ENCODE data around the gene RGS10.
"Not testable (repeated sequence)": the region's sequence is repeated elsewhere in the genome, so short reads cannot be mapped to it uniquely, and the experiment has no call there.

RGS10 gene

GRCh38 chr10:119481781-119482426, 60.6 kb downstream of the RGS10 start:
- H3K4me3 ChIP-seq (ENCODE audit: low read length): no peak overlapping the region
- no peak for DNase-seq (ENCODE audit: low read depth, low spot score)

GRCh38 chr10:119480667-119481066, 61.9 kb downstream of the RGS10 start:
- no peak for DNase-seq (ENCODE audit: low read depth, low spot score)
- H3K4me3 ChIP-seq (ENCODE audit: low read length): no peak overlapping the region

- DNase-seq (ENCODE audit: low read depth, low spot score): no peak
- H3K4me3 ChIP-seq (ENCODE audit: low read length): no peak overlapping the region; the same call in 1 of the 2 replicates
These were observed 63.0 kb downstream of the RGS10 start for GRCh38 chr10:119479532-119479931.

- DNase-seq (ENCODE audit: low read depth, low spot score): peak; percentile 77
- H3K4me3 ChIP-seq (ENCODE audit: low read length): peak overlapping the region; percentile 32
These were observed 63.6 kb downstream of the RGS10 start for GRCh38 chr10:119478811-119479341.

GRCh38 chr10:119478111-119478802, 64.3 kb downstream of the RGS10 start:
- DNase-seq (ENCODE audit: low read depth, low spot score): no peak
- H3K4me3 ChIP-seq (ENCODE audit: low read length): peak overlapping the region; percentile 32; the same call in 1 of the 2 replicates

GRCh38 chr10:119477444-119477843, 65.1 kb downstream of the RGS10 start:
- no peak for DNase-seq (ENCODE audit: low read depth, low spot score)
- no peak overlapping the region for H3K4me3 ChIP-seq (ENCODE audit: low read length)

GRCh38 chr10:119474606-119475005, 67.9 kb downstream of the RGS10 start:
- no peak overlapping the region for H3K4me3 ChIP-seq (ENCODE audit: low read length)
- DNase-seq (ENCODE audit: low read depth, low spot score): no peak

- H3K4me3 ChIP-seq (ENCODE audit: low read length): no peak overlapping the region
- DNase-seq (ENCODE audit: low read depth, low spot score): no peak
These were observed 68.7 kb downstream of the RGS10 start for GRCh38 chr10:119473771-119474170.

GRCh38 chr10:119470920-119471702, 71.4 kb downstream of the RGS10 start:
- DNase-seq (ENCODE audit: low read depth, low spot score): no peak
- H3K4me3 ChIP-seq (ENCODE audit: low read length): no peak overlapping the region

GRCh38 chr10:119469846-119470245, 72.7 kb downstream of the RGS10 start:
- no peak for DNase-seq (ENCODE audit: low read depth, low spot score)
- H3K4me3 ChIP-seq (ENCODE audit: low read length): no peak overlapping the region

- no peak overlapping the region for H3K4me3 ChIP-seq (ENCODE audit: low read length)
- DNase-seq (ENCODE audit: low read depth, low spot score): no peak
These were observed 73.2 kb downstream of the RGS10 start for GRCh38 chr10:119469325-119469707.

- no peak overlapping the region for H3K4me3 ChIP-seq (ENCODE audit: low read length)
- DNase-seq (ENCODE audit: low read depth, low spot score): no peak
These were observed 73.8 kb downstream of the RGS10 start for GRCh38 chr10:119468542-119469324.

GRCh38 chr10:119466655-119467054, 75.9 kb downstream of the RGS10 start:
- no peak for DNase-seq (ENCODE audit: low read depth, low spot score)
- no peak overlapping the region for H3K4me3 ChIP-seq (ENCODE audit: low read length)

GRCh38 chr10:119466076-119466475, 76.4 kb downstream of the RGS10 start:
- H3K4me3 ChIP-seq (ENCODE audit: low read length): no peak overlapping the region
- DNase-seq (ENCODE audit: low read depth, low spot score): no peak

GRCh38 chr10:119465085-119465484, 77.4 kb downstream of the RGS10 start:
- DNase-seq (ENCODE audit: low read depth, low spot score): no peak
- H3K4me3 ChIP-seq (ENCODE audit: low read length): no peak overlapping the region

- not testable (repeated sequence) for H3K4me3 ChIP-seq (ENCODE audit: low read length); DNase-seq (ENCODE audit: low read depth, low spot score)
These were observed 79.3 kb downstream of the RGS10 start for GRCh38 chr10:119463195-119463594.

GRCh38 chr10:119462773-119463172, 79.7 kb downstream of the RGS10 start:
- DNase-seq (ENCODE audit: low read depth, low spot score): no peak

GRCh38 chr10:119461923-119462322, 80.6 kb downstream of the RGS10 start:
- H3K4me3 ChIP-seq (ENCODE audit: low read length): no peak overlapping the region
- no peak for DNase-seq (ENCODE audit: low read depth, low spot score)

More at GRCh38 chr10:119462773-119463172, 79.7 kb downstream of the RGS10 start:
- no peak overlapping the region for H3K4me3 ChIP-seq (ENCODE audit: low read length)

- no peak overlapping the region for H3K4me3 ChIP-seq (ENCODE audit: low read length)
- DNase-seq (ENCODE audit: low read depth, low spot score): no peak
These were observed 81.1 kb downstream of the RGS10 start for GRCh38 chr10:119461380-119461779.
